ENCODE measurements around the gene CENPK.

The CENPK gene

GRCh38 chr5:65481171-65481581, 81.8 kb downstream of the CENPK start:
- TF ChIP-seq FOXM1 (IDR thresholded peaks at IDR 0.05; ENCODE audit: borderline replicate concordance, low read depth) (no peak), CREB1 (IDR thresholded peaks at IDR 0.05; ENCODE audit: low read depth) (no peak), TEAD4 (IDR thresholded peaks at IDR 0.05) (no peak), YY1 (IDR thresholded peaks at IDR 0.05; ENCODE audit: low read depth) (no peak), NFIC (IDR thresholded peaks at IDR 0.05) (no peak), EGR1 (IDR thresholded peaks at IDR 0.05) (no peak), EP300 (IDR thresholded peaks at IDR 0.05; ENCODE audit: borderline replicate concordance) (no peak), ZBTB7A (IDR thresholded peaks at IDR 0.05; ENCODE audit: low read depth) (no peak), RAD21 (IDR thresholded peaks at IDR 0.05; ENCODE audit: low read depth) (no peak), TCF12 (IDR thresholded peaks at IDR 0.05; ENCODE audit: low read depth) (no peak), TAF1 (IDR thresholded peaks at IDR 0.05; ENCODE audit: low read depth) (no peak), CEBPB (IDR thresholded peaks at IDR 0.05) (no peak)
- TF ChIP-seq, protein P1, sequence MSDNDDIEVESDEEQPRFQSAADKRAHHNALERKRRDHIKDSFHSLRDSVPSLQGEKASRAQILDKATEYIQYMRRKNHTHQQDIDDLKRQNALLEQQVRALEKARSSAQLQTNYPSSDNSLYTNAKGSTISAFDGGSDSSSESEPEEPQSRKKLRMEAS (IDR thresholded peaks at IDR 0.05), result no peak
- TF ChIP-seq, protein P2, sequence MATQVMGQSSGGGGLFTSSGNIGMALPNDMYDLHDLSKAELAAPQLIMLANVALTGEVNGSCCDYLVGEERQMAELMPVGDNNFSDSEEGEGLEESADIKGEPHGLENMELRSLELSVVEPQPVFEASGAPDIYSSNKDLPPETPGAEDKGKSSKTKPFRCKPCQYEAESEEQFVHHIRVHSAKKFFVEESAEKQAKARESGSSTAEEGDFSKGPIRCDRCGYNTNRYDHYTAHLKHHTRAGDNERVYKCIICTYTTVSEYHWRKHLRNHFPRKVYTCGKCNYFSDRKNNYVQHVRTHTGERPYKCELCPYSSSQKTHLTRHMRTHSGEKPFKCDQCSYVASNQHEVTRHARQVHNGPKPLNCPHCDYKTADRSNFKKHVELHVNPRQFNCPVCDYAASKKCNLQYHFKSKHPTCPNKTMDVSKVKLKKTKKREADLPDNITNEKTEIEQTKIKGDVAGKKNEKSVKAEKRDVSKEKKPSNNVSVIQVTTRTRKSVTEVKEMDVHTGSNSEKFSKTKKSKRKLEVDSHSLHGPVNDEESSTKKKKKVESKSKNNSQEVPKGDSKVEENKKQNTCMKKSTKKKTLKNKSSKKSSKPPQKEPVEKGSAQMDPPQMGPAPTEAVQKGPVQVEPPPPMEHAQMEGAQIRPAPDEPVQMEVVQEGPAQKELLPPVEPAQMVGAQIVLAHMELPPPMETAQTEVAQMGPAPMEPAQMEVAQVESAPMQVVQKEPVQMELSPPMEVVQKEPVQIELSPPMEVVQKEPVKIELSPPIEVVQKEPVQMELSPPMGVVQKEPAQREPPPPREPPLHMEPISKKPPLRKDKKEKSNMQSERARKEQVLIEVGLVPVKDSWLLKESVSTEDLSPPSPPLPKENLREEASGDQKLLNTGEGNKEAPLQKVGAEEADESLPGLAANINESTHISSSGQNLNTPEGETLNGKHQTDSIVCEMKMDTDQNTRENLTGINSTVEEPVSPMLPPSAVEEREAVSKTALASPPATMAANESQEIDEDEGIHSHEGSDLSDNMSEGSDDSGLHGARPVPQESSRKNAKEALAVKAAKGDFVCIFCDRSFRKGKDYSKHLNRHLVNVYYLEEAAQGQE (IDR thresholded peaks at IDR 0.05; ENCODE audit: low read depth), result no peak
- TF ChIP-seq, protein P3, sequence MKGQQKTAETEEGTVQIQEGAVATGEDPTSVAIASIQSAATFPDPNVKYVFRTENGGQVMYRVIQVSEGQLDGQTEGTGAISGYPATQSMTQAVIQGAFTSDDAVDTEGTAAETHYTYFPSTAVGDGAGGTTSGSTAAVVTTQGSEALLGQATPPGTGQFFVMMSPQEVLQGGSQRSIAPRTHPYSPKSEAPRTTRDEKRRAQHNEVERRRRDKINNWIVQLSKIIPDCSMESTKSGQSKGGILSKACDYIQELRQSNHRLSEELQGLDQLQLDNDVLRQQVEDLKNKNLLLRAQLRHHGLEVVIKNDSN (IDR thresholded peaks at IDR 0.05), result no peak

DNA sequence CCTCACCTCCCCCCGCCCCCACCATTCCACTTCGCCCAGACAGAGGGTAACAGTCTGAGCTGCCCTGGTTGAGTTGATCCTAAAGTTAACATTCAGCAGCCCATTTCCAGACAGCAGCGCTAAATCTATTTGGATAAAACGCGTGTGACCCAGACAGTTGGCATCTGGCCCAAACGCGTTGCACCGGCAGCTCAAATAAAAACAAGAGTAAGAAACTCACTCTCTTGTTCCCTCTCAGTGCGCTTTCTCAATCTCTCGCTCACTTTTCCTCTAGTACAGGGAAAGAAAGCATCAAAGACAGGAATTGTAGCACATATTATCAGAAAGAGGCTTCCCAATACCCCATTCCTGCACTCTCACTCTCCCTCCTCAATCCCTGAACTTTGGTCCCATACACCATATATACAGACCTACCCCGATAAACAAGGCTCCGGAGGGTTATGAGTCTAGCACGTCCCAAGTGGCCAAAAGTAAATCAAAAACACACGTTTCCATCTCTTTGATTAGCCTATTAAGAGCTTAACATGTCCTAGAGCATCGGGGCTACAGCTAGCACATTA, 82.6 kb downstream of the CENPK start:
- TF ChIP-seq FOXM1 (IDR thresholded peaks at IDR 0.05; ENCODE audit: borderline replicate concordance, low read depth) (no peak), CREB1 (IDR thresholded peaks at IDR 0.05; ENCODE audit: low read depth) (no peak), RAD21 (IDR thresholded peaks at IDR 0.05; ENCODE audit: low read depth) (no peak), YY1 (IDR thresholded peaks at IDR 0.05; ENCODE audit: low read depth) (no peak), TEAD4 (IDR thresholded peaks at IDR 0.05) (no peak), EP300 (IDR thresholded peaks at IDR 0.05; ENCODE audit: borderline replicate concordance) (no peak), ZBTB7A (IDR thresholded peaks at IDR 0.05; ENCODE audit: low read depth) (no peak), EGR1 (IDR thresholded peaks at IDR 0.05) (no peak), TCF12 (IDR thresholded peaks at IDR 0.05; ENCODE audit: low read depth) (no peak), TAF1 (IDR thresholded peaks at IDR 0.05; ENCODE audit: low read depth) (no peak), CEBPB (IDR thresholded peaks at IDR 0.05) (no peak)
- TF ChIP-seq, protein P1 (IDR thresholded peaks at IDR 0.05), result no peak
- TF ChIP-seq, protein P3 (IDR thresholded peaks at IDR 0.05), result no peak

DNA sequence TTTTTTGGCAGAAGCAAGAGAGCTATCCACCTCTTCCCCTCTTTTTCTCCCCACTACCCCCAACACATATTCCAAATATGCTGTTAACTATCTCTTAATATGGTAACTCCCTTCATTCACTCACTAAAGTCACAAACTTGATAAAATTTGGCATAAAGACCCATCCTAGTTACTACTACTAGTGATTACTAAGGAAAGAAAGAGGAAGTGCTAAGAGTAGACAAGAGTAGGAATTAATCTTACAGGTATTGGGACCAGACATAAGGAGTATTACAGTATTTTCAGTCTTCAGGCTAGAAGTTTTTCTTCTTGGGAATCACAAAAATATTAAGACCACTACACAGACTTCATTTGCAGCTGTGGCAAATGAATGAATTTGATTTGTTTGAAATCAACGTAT, 83.4 kb downstream of the CENPK start:
- no peak for TF ChIP-seq EGR1 (IDR thresholded peaks at IDR 0.05)
- no peak for TF ChIP-seq TEAD4 (IDR thresholded peaks at IDR 0.05)
- TF ChIP-seq ZBTB7A (IDR thresholded peaks at IDR 0.05; ENCODE audit: low read depth), result no peak
- TF ChIP-seq TCF12 (IDR thresholded peaks at IDR 0.05; ENCODE audit: low read depth), result no peak
- TF ChIP-seq FOXM1 (IDR thresholded peaks at IDR 0.05; ENCODE audit: borderline replicate concordance, low read depth), result no peak
- TF ChIP-seq CREB1 (IDR thresholded peaks at IDR 0.05; ENCODE audit: low read depth), result no peak
- TF ChIP-seq TAF1 (IDR thresholded peaks at IDR 0.05; ENCODE audit: low read depth), result no peak
- no peak for TF ChIP-seq YY1 (IDR thresholded peaks at IDR 0.05; ENCODE audit: low read depth)
- TF ChIP-seq, protein P2 (IDR thresholded peaks at IDR 0.05; ENCODE audit: low read depth), result no peak

DNA sequence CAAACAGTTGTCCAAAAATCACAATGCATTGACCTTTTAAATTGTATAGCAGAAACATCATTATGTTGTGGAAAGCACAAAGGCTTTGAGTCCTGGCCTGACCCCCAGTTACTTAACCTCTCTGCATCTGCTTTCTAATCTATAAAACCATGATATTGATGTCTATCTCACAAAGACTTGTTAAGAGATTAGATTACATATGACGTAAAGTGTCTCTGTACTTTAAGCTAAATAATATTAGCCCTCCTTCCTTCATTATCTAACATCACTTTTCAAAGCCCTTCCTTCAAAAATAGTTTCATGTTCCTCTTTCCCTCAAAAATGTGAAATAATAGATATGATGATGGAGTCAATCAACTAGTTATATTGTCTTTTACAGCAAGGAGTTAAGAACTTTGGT, 84.6 kb downstream of the CENPK start:
- TF ChIP-seq TAF1 (IDR thresholded peaks at IDR 0.05; ENCODE audit: low read depth) (no peak), RAD21 (IDR thresholded peaks at IDR 0.05; ENCODE audit: low read depth) (no peak), ZBTB7A (IDR thresholded peaks at IDR 0.05; ENCODE audit: low read depth) (no peak), NFIC (IDR thresholded peaks at IDR 0.05) (no peak), EP300 (IDR thresholded peaks at IDR 0.05; ENCODE audit: borderline replicate concordance) (no peak), FOXM1 (IDR thresholded peaks at IDR 0.05; ENCODE audit: borderline replicate concordance, low read depth) (no peak), YY1 (IDR thresholded peaks at IDR 0.05; ENCODE audit: low read depth) (no peak), TCF12 (IDR thresholded peaks at IDR 0.05; ENCODE audit: low read depth) (no peak), CREB1 (IDR thresholded peaks at IDR 0.05; ENCODE audit: low read depth) (no peak), TEAD4 (IDR thresholded peaks at IDR 0.05) (no peak), CEBPB (IDR thresholded peaks at IDR 0.05) (no peak), EGR1 (IDR thresholded peaks at IDR 0.05) (no peak)
- TF ChIP-seq, protein P1 (IDR thresholded peaks at IDR 0.05), result no peak
- TF ChIP-seq, protein P3 (IDR thresholded peaks at IDR 0.05), result no peak
- TF ChIP-seq, protein P2 (IDR thresholded peaks at IDR 0.05; ENCODE audit: low read depth), result no peak

Data from Ishikawa (cell line).